Neural progenitor cell (in vitro differentiated cells): ENCODE data around the gene MMP3. TPM values are rescaled to one million over a fixed set of nuclear protein-coding genes. Genes with fewer than 3 reads are reported as not detected.
"Not testable (repeated sequence)": the region's sequence is repeated elsewhere in the genome, so short reads cannot be mapped to it uniquely, and the experiment has no call there.

ENCODE experiments used
- DNase-seq: peaks from one replicate; pipeline ENCODE4 v3.0.0-alpha.2; 2016; ENCODE audit warnings: low spot score
- H2AFZ ChIP-seq: fragments of 200-600 bp; sonication (generic); replicated peaks from 2 replicates; pipeline ENCODE4 v1.6.1; 2016; ENCODE audit warnings: antibody characterized with exemption
- H3F3A ChIP-seq: fragments of 200-600 bp; sonication (generic); 2 replicates; pipeline ENCODE4 v1.6.1; 2016; ENCODE audit warnings: antibody characterized with exemption, low read depth
- H3K27ac ChIP-seq: fragments of 200-600 bp; sonication (generic); 2 replicates; pipeline ENCODE4 v1.5.1; 2016; ENCODE audit warnings: mild to moderate bottlenecking
- H3K27me3 ChIP-seq: fragments of 200-600 bp; sonication (generic); 2 replicates; pipeline ENCODE4 v1.6.1; 2016; ENCODE audit warnings: mild to moderate bottlenecking, moderate library complexity
- H3K36me3 ChIP-seq: fragments of 200-600 bp; sonication (generic); 2 replicates; pipeline ENCODE4 v1.5.1; 2016
- H3K4me1 ChIP-seq: fragments of 200-600 bp; sonication (generic); 2 replicates; pipeline ENCODE4 v1.6.1; 2016; ENCODE audit warnings: mixed run types
- H3K4me2 ChIP-seq: fragments of 200-600 bp; sonication (generic); 2 replicates; pipeline ENCODE4 v1.6.1; 2016
- H3K4me3 ChIP-seq: fragments of 200-600 bp; sonication (generic); 2 replicates; pipeline ENCODE4 v1.5.1; 2016
- H3K79me2 ChIP-seq: fragments of 200-600 bp; sonication (generic); 2 replicates; pipeline ENCODE4 v1.6.1; 2016; ENCODE audit warnings: low read depth
- H3K9ac ChIP-seq: fragments of 200-600 bp; sonication (generic); 2 replicates; pipeline ENCODE4 v1.6.1; 2016
- H3K9me3 ChIP-seq: fragments of 200-600 bp; sonication (generic); 2 replicates; pipeline ENCODE4 v1.5.1; 2016; ENCODE audit warnings: low read depth
- H4K20me1 ChIP-seq: fragments of 200-600 bp; sonication (generic); 2 replicates; pipeline ENCODE4 v1.6.1; 2016; ENCODE audit warnings: low read depth
- H3K27ac Mint-ChIP-seq: 3 replicates; pipeline ENCODE4 v1.8.0; 2021; ENCODE audit warnings: mixed read lengths
- H3K27me3 Mint-ChIP-seq: 2 replicates; pipeline ENCODE4 v1.8.0; 2022; ENCODE audit warnings: low read depth, mild to moderate bottlenecking, inconsistent platforms, moderate library complexity, mixed read lengths; ENCODE audit not compliant: insufficient read depth
- H3K36me3 Mint-ChIP-seq: 3 replicates; pipeline ENCODE4 v1.8.0; 2021; ENCODE audit warnings: mixed read lengths
- H3K4me1 Mint-ChIP-seq: 3 replicates; pipeline ENCODE4 v1.8.0; 2021; ENCODE audit warnings: mixed read lengths
- H3K4me3 Mint-ChIP-seq: 3 replicates; pipeline ENCODE4 v1.8.0; 2021; ENCODE audit warnings: mild to moderate bottlenecking, moderate library complexity, mixed read lengths
- H3K9me3 Mint-ChIP-seq: 3 replicates; pipeline ENCODE4 v1.8.0; 2020; ENCODE audit warnings: mixed read lengths
- EZH2 ChIP-seq: fragments of 200-600 bp; sonication (generic); IDR thresholded peaks from 2 replicates; pipeline ENCODE4 v1.6.1; 2017; ENCODE audit warnings: antibody characterized with exemption, mild to moderate bottlenecking, moderate library complexity
- EZH2phosphoT487 ChIP-seq: fragments of 200-600 bp; sonication (generic); IDR thresholded peaks from 2 replicates; pipeline ENCODE4 v1.6.1; 2017; ENCODE audit warnings: antibody characterized with exemption
- total RNA-seq: library from RNA; depleted of rRNA; stranded (reverse); fragments of >200 nt; gene quantifications from 2 replicates; pipeline ENCODE4 v1.2.3, GENCODE V29; 2015; ENCODE audit warnings: low replicate concordance
- TF ChIP-seq, protein P1 (sequence below): fragments of 200-600 bp; sonication (generic); IDR thresholded peaks from 2 replicates; pipeline ENCODE4 v1.5.1; 2017; ENCODE audit warnings: antibody characterized with exemption, mild to moderate bottlenecking

MMP3 gene
- total RNA-seq, 1 donor from 2014 or later = not detected

DNA sequence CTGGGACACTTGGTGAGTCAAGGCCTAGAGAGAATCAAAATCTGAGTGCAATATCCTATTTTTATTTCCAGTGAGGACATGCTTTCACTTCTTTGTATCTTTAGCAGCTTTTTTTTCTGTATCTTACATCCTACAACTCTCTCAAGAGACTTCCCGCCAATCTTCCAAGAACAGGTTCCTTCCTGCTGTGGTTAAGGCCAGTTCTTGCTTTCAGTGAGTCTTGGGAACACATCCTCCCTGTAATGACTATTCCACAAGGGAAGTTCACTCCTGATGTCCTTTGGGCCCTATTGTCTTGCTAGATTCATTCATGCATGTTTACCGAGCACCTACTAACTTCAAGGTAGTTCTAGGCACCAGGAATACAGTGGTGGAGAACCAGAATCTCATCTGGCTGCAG lies 35.2 kb upstream of the MMP3 start:
- H3K4me1 ChIP-seq = no peaks in the 10 kb centered on the region
- H3K27me3 ChIP-seq = no peaks in the 10 kb centered on the region
- no peak overlapping the region for H3K4me2 ChIP-seq
- H3K9ac ChIP-seq = no peak overlapping the region
- no peak for DNase-seq
- H3F3A ChIP-seq = no peaks in the 10 kb centered on the region
- TF ChIP-seq EZH2phosphoT487 (no peak), EZH2 (no peak)
- TF ChIP-seq, protein P1, sequence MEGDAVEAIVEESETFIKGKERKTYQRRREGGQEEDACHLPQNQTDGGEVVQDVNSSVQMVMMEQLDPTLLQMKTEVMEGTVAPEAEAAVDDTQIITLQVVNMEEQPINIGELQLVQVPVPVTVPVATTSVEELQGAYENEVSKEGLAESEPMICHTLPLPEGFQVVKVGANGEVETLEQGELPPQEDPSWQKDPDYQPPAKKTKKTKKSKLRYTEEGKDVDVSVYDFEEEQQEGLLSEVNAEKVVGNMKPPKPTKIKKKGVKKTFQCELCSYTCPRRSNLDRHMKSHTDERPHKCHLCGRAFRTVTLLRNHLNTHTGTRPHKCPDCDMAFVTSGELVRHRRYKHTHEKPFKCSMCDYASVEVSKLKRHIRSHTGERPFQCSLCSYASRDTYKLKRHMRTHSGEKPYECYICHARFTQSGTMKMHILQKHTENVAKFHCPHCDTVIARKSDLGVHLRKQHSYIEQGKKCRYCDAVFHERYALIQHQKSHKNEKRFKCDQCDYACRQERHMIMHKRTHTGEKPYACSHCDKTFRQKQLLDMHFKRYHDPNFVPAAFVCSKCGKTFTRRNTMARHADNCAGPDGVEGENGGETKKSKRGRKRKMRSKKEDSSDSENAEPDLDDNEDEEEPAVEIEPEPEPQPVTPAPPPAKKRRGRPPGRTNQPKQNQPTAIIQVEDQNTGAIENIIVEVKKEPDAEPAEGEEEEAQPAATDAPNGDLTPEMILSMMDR = no peak
- no peak overlapping the region for H3K27ac ChIP-seq
- no peak overlapping the region for H3K4me3 ChIP-seq
- Mint-ChIP-seq H3K27ac (no peak overlapping the region), H3K27me3 (no peaks in the 10 kb centered on the region), H3K4me1 (no peaks in the 10 kb centered on the region), H3K4me3 (no peak overlapping the region), H3K9me3 (no peaks in the 10 kb centered on the region), H3K36me3 (no peaks in the 10 kb centered on the region)
- no peaks in the 10 kb centered on the region for H3K9me3 ChIP-seq
- H4K20me1 ChIP-seq = no peaks in the 10 kb centered on the region
- H3K79me2 ChIP-seq = no peaks in the 10 kb centered on the region
- no peak overlapping the region for H2AFZ ChIP-seq
- H3K36me3 ChIP-seq = no peaks in the 10 kb centered on the region

DNA sequence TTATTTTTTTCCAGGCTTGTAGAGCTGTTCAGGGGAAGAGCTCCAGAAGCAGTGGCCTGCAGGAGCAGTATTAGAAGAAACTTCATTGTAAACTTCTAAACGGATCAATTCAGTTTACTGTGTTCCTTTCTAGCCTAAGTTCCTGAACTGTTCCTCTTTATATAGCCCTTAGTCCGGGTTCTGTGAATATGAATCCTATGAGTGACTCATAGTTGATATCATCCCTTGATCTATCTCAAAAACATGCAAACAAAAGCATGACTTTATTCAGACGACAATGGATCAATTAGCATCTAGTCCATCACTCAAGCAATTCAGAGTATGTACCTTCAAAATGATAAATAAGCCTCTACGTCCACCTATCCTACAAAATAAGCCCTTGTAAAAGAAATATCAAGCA lies 31.4 kb upstream of the MMP3 start, which contains the start of gene MMP12:
MMP12 (minus strand) TSS at position 131 of the 400 bp plus-strand sequence; CDS start at position 86, 45 bp downstream.
- no peak within 1 kb of the TSS for H3K4me2 ChIP-seq
- H3K4me3 ChIP-seq = no peak within 1 kb of the TSS
- Mint-ChIP-seq H3K9me3 (no peaks in the 10 kb centered on the region), H3K4me3 (no peak within 1 kb of the TSS), H3K36me3 (no peaks in the 10 kb centered on the region), H3K4me1 (no peaks in the 10 kb centered on the region), H3K27ac (no peak within 1 kb of the TSS), H3K27me3 (no peaks in the 10 kb centered on the region)
- H3K9ac ChIP-seq = no peak within 1 kb of the TSS
- no peaks in the 10 kb centered on the region for H3K36me3 ChIP-seq
- no peaks in the 10 kb centered on the region for H3K27me3 ChIP-seq
- DNase-seq = no peak
- TF ChIP-seq, protein P1 = no peak
- TF ChIP-seq EZH2 (no peak), EZH2phosphoT487 (no peak)
- no peak within 1 kb of the TSS for H3K27ac ChIP-seq
- H4K20me1 ChIP-seq = no peaks in the 10 kb centered on the region
- no peaks in the 10 kb centered on the region for H3K4me1 ChIP-seq
- no peak within 1 kb of the TSS for H2AFZ ChIP-seq
- H3K9me3 ChIP-seq = no peaks in the 10 kb centered on the region
- H3K79me2 ChIP-seq = no peaks in the 10 kb centered on the region
- no peaks in the 10 kb centered on the region for H3F3A ChIP-seq

DNA sequence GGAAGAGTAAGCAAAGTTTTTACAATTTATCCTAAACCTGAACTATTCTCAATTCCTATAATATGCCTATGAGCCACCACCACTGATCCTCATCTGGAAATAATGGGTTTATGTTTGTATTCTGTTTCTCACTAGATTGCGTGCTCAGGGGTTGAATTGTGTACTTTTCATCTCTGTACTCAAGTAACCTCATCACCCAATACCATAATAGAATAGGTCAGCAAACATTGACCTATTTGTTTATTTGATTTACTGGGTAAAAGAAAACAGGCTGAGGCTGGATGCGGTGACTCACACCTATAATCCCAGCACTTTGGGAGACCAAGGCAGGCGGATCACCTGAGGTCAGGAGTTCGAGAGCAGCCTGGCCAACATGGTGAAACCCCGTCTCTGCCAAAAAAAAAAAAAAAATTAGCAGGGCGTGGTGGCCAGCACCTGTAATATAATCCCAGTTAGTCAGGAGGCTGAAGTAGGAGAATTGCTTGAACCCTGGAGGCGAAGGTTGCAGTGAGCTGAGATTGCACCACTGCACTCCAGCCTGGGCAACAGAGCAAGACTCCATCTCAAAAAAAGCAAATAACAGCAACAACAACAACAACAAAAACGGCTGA lies 26.1 kb upstream of the MMP3 start:
- not testable (repeated sequence) for H3K9ac ChIP-seq, H3K4me3 ChIP-seq, H3K27ac ChIP-seq, DNase-seq, H2AFZ ChIP-seq, H3F3A ChIP-seq, H4K20me1 ChIP-seq, H3K4me1 Mint-ChIP-seq, H3K4me3 Mint-ChIP-seq, H3K36me3 ChIP-seq, H3K27me3 ChIP-seq, H3K79me2 ChIP-seq, H3K4me1 ChIP-seq, H3K9me3 ChIP-seq, H3K27me3 Mint-ChIP-seq, H3K36me3 Mint-ChIP-seq, H3K9me3 Mint-ChIP-seq, H3K27ac Mint-ChIP-seq, H3K4me2 ChIP-seq

DNA sequence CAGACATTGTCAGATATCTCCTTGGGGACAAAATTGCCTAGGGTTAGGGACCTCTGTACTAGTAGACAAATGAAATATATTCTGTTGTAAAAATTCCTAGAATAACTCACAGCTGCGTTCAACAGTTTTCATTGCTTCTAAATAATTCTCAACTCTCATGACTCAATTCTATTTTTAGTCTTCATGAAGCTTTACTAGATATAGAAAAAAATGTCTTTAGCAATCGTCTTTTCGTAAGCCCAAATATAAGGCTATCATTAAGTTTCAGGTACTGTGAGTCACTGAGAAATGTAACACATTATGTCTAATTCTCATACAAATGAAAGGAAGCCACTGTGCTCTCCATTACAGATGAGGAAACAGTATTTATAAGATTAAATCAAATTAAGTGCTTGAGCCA lies 24.9 kb upstream of the MMP3 start:
- H3K4me1 Mint-ChIP-seq = no peaks in the 10 kb centered on the region

More for the DNA sequence above, 24.9 kb upstream of the MMP3 start:
- Histone ChIP-seq H3K36me3 (no peaks in the 10 kb centered on the region), H3K9me3 (no peaks in the 10 kb centered on the region), H3K4me1 (no peaks in the 10 kb centered on the region), H3K4me3 (no peak overlapping the region), H3K27me3 (no peaks in the 10 kb centered on the region), H3K27ac (no peak overlapping the region), H3F3A (no peaks in the 10 kb centered on the region), H3K79me2 (no peaks in the 10 kb centered on the region), H3K9ac (no peak overlapping the region), H2AFZ (no peak overlapping the region), H4K20me1 (no peaks in the 10 kb centered on the region), H3K4me2 (no peak overlapping the region)
- no peak overlapping the region for H3K4me3 Mint-ChIP-seq
- no peak for DNase-seq
- TF ChIP-seq EZH2phosphoT487 = no peak
- TF ChIP-seq EZH2 = no peak
- TF ChIP-seq, protein P1 = no peak
- no peak overlapping the region for H3K27ac Mint-ChIP-seq
- H3K27me3 Mint-ChIP-seq = no peaks in the 10 kb centered on the region
- H3K36me3 Mint-ChIP-seq = no peaks in the 10 kb centered on the region
- no peaks in the 10 kb centered on the region for H3K9me3 Mint-ChIP-seq
